Spinal cord (tissue), 10 donors: ENCODE results near the gene FAM222A. TPM values are rescaled to one million over a fixed set of nuclear protein-coding genes. Genes with fewer than 3 reads are reported as not detected.

Experiments
- DNase-seq, 6 donors: peaks; one replicate each; pipeline versions ENCODE4 v3.0.0 to v3.0.0-alpha.2; 2013 to 2015; ENCODE audit warnings: low spot score in 6 of 6, low read depth in 4 of 6
- H3K27ac ChIP-seq: one replicate; pipeline ENCODE4 v1.5.1; 2013; ENCODE audit warnings: low read depth, low read length, control low read depth
- H3K27me3 ChIP-seq: one replicate; pipeline ENCODE4 v1.6.1; 2013; ENCODE audit warnings: low read length; ENCODE audit not compliant: control insufficient read depth, insufficient read depth
- H3K36me3 ChIP-seq: one replicate; pipeline ENCODE4 v1.6.1; 2013; ENCODE audit warnings: low read length; ENCODE audit not compliant: control insufficient read depth, insufficient read depth
- H3K4me1 ChIP-seq: one replicate; pipeline ENCODE4 v1.6.1; 2013; ENCODE audit warnings: low read length; ENCODE audit not compliant: control insufficient read depth, insufficient read depth
- H3K4me3 ChIP-seq: one replicate; pipeline ENCODE4 v1.5.1; 2013; ENCODE audit warnings: low read depth, low read length, control low read depth
- H3K9me3 ChIP-seq: one replicate; pipeline ENCODE4 v1.6.1; 2013; ENCODE audit warnings: low read length; ENCODE audit not compliant: control insufficient read depth, insufficient read depth
- WGBS: methylation state at CpG from one replicate; pipeline ENCODE4 v1.1.5; 2013; ENCODE audit warnings: missing lambda C conversion rate; ENCODE audit not compliant: insufficient coverage; 5-methylcytosine and 5-hydroxymethylcytosine counted together
- polyA plus RNA-seq, 2 donors: library from polyadenylated mRNA; unstranded; fragments of 120-200 nt; gene quantifications; one replicate each; pipeline ENCODE4 v1.2.1, GENCODE V29; 2013; ENCODE audit not compliant: insufficient read length in 2 of 2
- total RNA-seq, 2 donors: library from RNA; depleted of rRNA in 1 of 2; stranded (reverse); fragments of 120-200 nt in 1 of 2; fragments of >200 nt in 1 of 2; gene quantifications; one replicate each; pipeline versions ENCODE4 v1.2.3 to v1.2.4, GENCODE V29; 2013 to 2014
- donor health status: healthy.

The FAM222A gene
- total and polyA plus RNA-seq, 4 donors, result 5.2 to 25.0 (median 14.6) TPM

- Histone ChIP-seq H3K36me3 (peaks cover 46% of the 10 kb centered on the region), H3K27me3 (no peaks in the 10 kb centered on the region), H3K4me3 (no peak overlapping the region), H3K27ac (no peak overlapping the region), H3K9me3 (no peaks in the 10 kb centered on the region), H3K4me1 (peaks cover 41% of the 10 kb centered on the region)
- DNase-seq, result no peak
- WGBS, result 94% methylated on average over 54 of the region's 54 CpGs
These were observed 54.6 kb downstream of the FAM222A start for GRCh38 chr12:109767991-109768900.

- WGBS, result 95% methylated on average over 37 of the region's 38 CpGs
- Histone ChIP-seq H3K9me3 (no peaks in the 10 kb centered on the region), H3K27ac (no peak overlapping the region), H3K27me3 (no peaks in the 10 kb centered on the region), H3K4me1 (peaks cover 44% of the 10 kb centered on the region), H3K36me3 (peaks cover 46% of the 10 kb centered on the region), H3K4me3 (no peak overlapping the region)
- no peak for DNase-seq
These were observed 55.5 kb downstream of the FAM222A start for GRCh38 chr12:109768901-109769670.

- H3K27ac ChIP-seq, result peak overlapping the region; percentile 54
- no peaks in the 10 kb centered on the region for H3K27me3 ChIP-seq
- H3K4me1 ChIP-seq, result peaks cover 38% of the 10 kb centered on the region
- H3K36me3 ChIP-seq, result peaks cover 41% of the 10 kb centered on the region
- WGBS, result 46% methylated on average over 11 of the region's 16 CpGs
- no peak overlapping the region for H3K4me3 ChIP-seq
- DNase-seq, result peak in 3 of 6 donors; percentile 19 to 91 (median 28)
- no peaks in the 10 kb centered on the region for H3K9me3 ChIP-seq
These were observed 56.7 kb downstream of the FAM222A start for GRCh38 chr12:109770104-109770860.

- Histone ChIP-seq H3K4me1 (peaks cover 31% of the 10 kb centered on the region), H3K27me3 (no peaks in the 10 kb centered on the region), H3K27ac (no peak overlapping the region), H3K4me3 (no peak overlapping the region), H3K36me3 (peaks cover 37% of the 10 kb centered on the region), H3K9me3 (no peaks in the 10 kb centered on the region)
- peak in 1 of 6 donors; percentile 58 for DNase-seq
- 56% methylated on average over 10 of the region's 17 CpGs for WGBS
These were observed 57.4 kb downstream of the FAM222A start for GRCh38 chr12:109770861-109771670.

GRCh38 chr12:109771746-109772621, 58.4 kb downstream of the FAM222A start:
- 84% methylated on average over 11 of the region's 17 CpGs for WGBS
- H3K27ac ChIP-seq, result no peak overlapping the region
- H3K9me3 ChIP-seq, result no peaks in the 10 kb centered on the region
- DNase-seq, result no peak
- H3K4me3 ChIP-seq, result no peak overlapping the region
- no peaks in the 10 kb centered on the region for H3K27me3 ChIP-seq
- H3K36me3 ChIP-seq, result peaks cover 35% of the 10 kb centered on the region
- peaks cover 31% of the 10 kb centered on the region for H3K4me1 ChIP-seq

GRCh38 chr12:109772622-109773321, 59.1 kb downstream of the FAM222A start:
- Histone ChIP-seq H3K27me3 (no peaks in the 10 kb centered on the region), H3K27ac (no peak overlapping the region), H3K4me1 (peaks cover 34% of the 10 kb centered on the region), H3K4me3 (no peak overlapping the region), H3K9me3 (no peaks in the 10 kb centered on the region), H3K36me3 (peaks cover 34% of the 10 kb centered on the region)
- WGBS, result 88% methylated on average over 1 of the region's 12 CpGs
- DNase-seq, result no peak

- peaks cover 27% of the 10 kb centered on the region for H3K36me3 ChIP-seq
- H3K27me3 ChIP-seq, result no peaks in the 10 kb centered on the region
- DNase-seq, result no peak
- no peak overlapping the region for H3K4me3 ChIP-seq
- no peak overlapping the region for H3K27ac ChIP-seq
- 48% methylated on average over 17 of the region's 21 CpGs for WGBS
- H3K9me3 ChIP-seq, result no peaks in the 10 kb centered on the region
- H3K4me1 ChIP-seq, result peaks cover 34% of the 10 kb centered on the region
These were observed 59.9 kb downstream of the FAM222A start for GRCh38 chr12:109773384-109774011.
